Neuronal stem cell (in vitro differentiated cells): ENCODE data around the gene CCS.

Experiments
- DNase-seq: peaks from one replicate; pipeline ENCODE4 v3.0.0-alpha.2; 2013; ENCODE audit warnings: low spot score
- H2AFZ ChIP-seq: one replicate; pipeline ENCODE4 v1.6.1; 2013; ENCODE audit warnings: mild to moderate bottlenecking, low read length, inconsistent platforms
- H2AK5ac ChIP-seq: 2 replicates; pipeline ENCODE4 v1.6.1; 2013; ENCODE audit warnings: low read depth, mild to moderate bottlenecking, inconsistent platforms, low read length, moderate library complexity, mixed read lengths
- H2BK120ac ChIP-seq: 2 replicates; pipeline ENCODE4 v1.6.1; 2013; ENCODE audit warnings: low read depth, mild to moderate bottlenecking, inconsistent platforms, low read length, moderate library complexity, mixed read lengths
- H2BK12ac ChIP-seq: one replicate; pipeline ENCODE4 v1.6.1; 2013; ENCODE audit warnings: low read length, inconsistent platforms
- H2BK15ac ChIP-seq: 2 replicates; pipeline ENCODE4 v1.6.1; 2013; ENCODE audit warnings: mild to moderate bottlenecking, low read length, inconsistent platforms, mixed read lengths
- H2BK5ac ChIP-seq: one replicate; pipeline ENCODE4 v1.6.1; 2013; ENCODE audit warnings: inconsistent platforms, mild to moderate bottlenecking, low read length, moderate library complexity
- H3K14ac ChIP-seq: one replicate; pipeline ENCODE4 v1.6.1; 2013; ENCODE audit warnings: low read length, inconsistent platforms
- H3K18ac ChIP-seq: 2 replicates; pipeline ENCODE4 v1.6.1; 2013; ENCODE audit warnings: low read length, inconsistent platforms
- H3K23ac ChIP-seq: 2 replicates; pipeline ENCODE4 v1.6.1; 2013; ENCODE audit warnings: low read depth, mild to moderate bottlenecking, mixed read lengths, low read length, inconsistent platforms; ENCODE audit not compliant: poor library complexity
- H3K27ac ChIP-seq: replicated peaks from 3 replicates; pipeline ENCODE4 v1.5.1; 2013; ENCODE audit warnings: low read length, inconsistent platforms
- H3K27me3 ChIP-seq, 3 experiments: 2 replicates each; pipeline ENCODE4 v1.6.1; 2013; ENCODE audit warnings: low read length in 3 of 3, mild to moderate bottlenecking in 2 of 3, inconsistent platforms in 1 of 3, low read depth in 1 of 3, mixed read lengths in 1 of 3, moderate library complexity in 1 of 3; ENCODE audit not compliant: control insufficient read depth in 3 of 3, insufficient read depth in 3 of 3
- H3K36me3 ChIP-seq, 2 donors: replicated peaks in 1 of 2; 2 replicates each; pipeline ENCODE4 v1.6.1; 2013; ENCODE audit warnings: low read length in 2 of 2; ENCODE audit not compliant: control insufficient read depth in 2 of 2, insufficient read depth in 2 of 2
- H3K4ac ChIP-seq: 2 replicates; pipeline ENCODE4 v1.6.1; 2013; ENCODE audit warnings: inconsistent platforms, mild to moderate bottlenecking, low read length, moderate library complexity
- H3K4me1 ChIP-seq, 2 donors: 1 replicate in 1 of 2; 2 replicates in 1 of 2; pipeline ENCODE4 v1.6.1; 2013; ENCODE audit warnings: low read length in 2 of 2, low read depth in 1 of 2; ENCODE audit not compliant: control insufficient read depth in 2 of 2, insufficient read depth in 1 of 2
- H3K4me2 ChIP-seq: one replicate; pipeline ENCODE4 v1.6.1; 2013; ENCODE audit warnings: mild to moderate bottlenecking, low read length, inconsistent platforms; ENCODE audit not compliant: insufficient read depth, poor library complexity, severe bottlenecking
- H3K4me3 ChIP-seq, 2 donors: 2 replicates each; pipeline ENCODE4 v1.5.1; 2013; ENCODE audit warnings: low read length in 2 of 2, mild to moderate bottlenecking in 2 of 2, inconsistent platforms in 1 of 2, moderate library complexity in 1 of 2
- H3K79me1 ChIP-seq: one replicate; pipeline ENCODE4 v1.6.1; 2013; ENCODE audit warnings: low read depth, mild to moderate bottlenecking, inconsistent platforms, low read length, moderate library complexity
- H3K9ac ChIP-seq: one replicate; pipeline ENCODE4 v1.6.1; 2013; ENCODE audit warnings: mild to moderate bottlenecking, low read depth, low read length, inconsistent platforms; ENCODE audit not compliant: poor library complexity
- H3K9me3 ChIP-seq, 2 donors: replicated peaks in 1 of 2; 2 replicates each; pipeline versions ENCODE3 to v1.6.1; 2013; ENCODE audit warnings: low read length in 2 of 2, mild to moderate bottlenecking in 2 of 2, inconsistent platforms in 1 of 2, low read depth in 1 of 2, mixed read lengths in 1 of 2, moderate library complexity in 1 of 2; ENCODE audit not compliant: control insufficient read depth in 2 of 2, insufficient read depth in 1 of 2
- H4K8ac ChIP-seq: one replicate; pipeline ENCODE4 v1.6.1; 2013; ENCODE audit warnings: low read depth, mild to moderate bottlenecking, inconsistent platforms, low read length, moderate library complexity
- H4K91ac ChIP-seq: one replicate; pipeline ENCODE4 v1.6.1; 2013; ENCODE audit warnings: low read length, low read depth, mild to moderate bottlenecking, inconsistent platforms; ENCODE audit not compliant: poor library complexity
- whole genome bisulfite sequencing, 2 donors: extraction: QIAGEN DNeasy Blood & Tissue Kit; methylation state at CpG; one replicate each; pipeline ENCODE4 v1.1.7; 2013; ENCODE audit warnings: missing lambda C conversion rate in 2 of 2, mixed read lengths in 1 of 2; ENCODE audit not compliant: insufficient read length in 2 of 2, insufficient replicate concordance in 1 of 2; ENCODE audit errors: extremely low coverage in 2 of 2; 5-methylcytosine and 5-hydroxymethylcytosine counted together

CCS gene

GRCh38 chr11:66617155-66617834, 24.3 kb downstream of the CCS start:
- Histone ChIP-seq H3K79me1 (peaks cover 3% of the 10 kb centered on the region), H3K27me3 (no peaks in the 10 kb centered on the region), H3K36me3 (peaks cover 8 to 48% of the 10 kb centered on the region in 2 donors), H4K8ac (no peak overlapping the region), H2BK5ac (peak overlapping the region; percentile 91), H3K4ac (no peak overlapping the region), H3K4me2 (peak overlapping the region; percentile 71), H3K4me3 (peak overlapping the region; percentile 84 to 95), H2BK15ac (no peak overlapping the region), H3K4me1 (peaks cover 12 to 16% of the 10 kb centered on the region in 2 donors), H3K27ac (no peak overlapping the region), H2AFZ (peak overlapping the region; percentile 85), H2BK12ac (no peak overlapping the region), H3K23ac (peak overlapping the region; percentile 95), H3K18ac (peak overlapping the region; percentile 86), H3K9ac (peak overlapping the region; percentile 97), H3K9me3 (no peaks in the 10 kb centered on the region), H2AK5ac (peak overlapping the region; percentile 42), H4K91ac (no peak overlapping the region), H3K14ac (no peak overlapping the region), H2BK120ac (no peak overlapping the region)
- no peak for DNase-seq
- no CpG with 5 or more reads among the region's 38 CpGs for WGBS, 2 donors

GRCh38 chr11:66619080-66619554, 26.1 kb downstream of the CCS start:
- H2AK5ac ChIP-seq, result no peak overlapping the region
- H3K27me3 ChIP-seq, result no peaks in the 10 kb centered on the region
- no peak overlapping the region for H2BK15ac ChIP-seq
- no peak overlapping the region for H4K8ac ChIP-seq
- no peak overlapping the region for H3K18ac ChIP-seq
- H3K4me2 ChIP-seq, result no peak overlapping the region
- peak overlapping the region in 1 of 2 donors; percentile 84 for H3K4me3 ChIP-seq
- no peak overlapping the region for H2AFZ ChIP-seq
- H3K4me1 ChIP-seq, result peaks cover 12 to 16% of the 10 kb centered on the region in 2 donors
- peaks cover 23 to 66% of the 10 kb centered on the region in 2 donors for H3K36me3 ChIP-seq
- H2BK12ac ChIP-seq, result no peak overlapping the region
- no peaks in the 10 kb centered on the region for H3K9me3 ChIP-seq
- no peak overlapping the region for H2BK120ac ChIP-seq
- no peak overlapping the region for H4K91ac ChIP-seq
- peaks cover 8% of the 10 kb centered on the region for H3K79me1 ChIP-seq
- DNase-seq, result no peak
- no peak overlapping the region for H3K14ac ChIP-seq
- H3K23ac ChIP-seq, result no peak overlapping the region
- no peak overlapping the region for H2BK5ac ChIP-seq
- no peak overlapping the region for H3K27ac ChIP-seq
- no peak overlapping the region for H3K9ac ChIP-seq
- whole genome bisulfite sequencing, 2 donors, result no CpG with 5 or more reads among the region's 4 CpGs
- no peak overlapping the region for H3K4ac ChIP-seq

GRCh38 chr11:66624450-66624849, 31.5 kb downstream of the CCS start:
- H2BK12ac ChIP-seq, result no peak overlapping the region
- H3K4me1 ChIP-seq, result peaks cover 3 to 8% of the 10 kb centered on the region in 2 donors
- DNase-seq, result no peak
- H3K27me3 ChIP-seq, result no peaks in the 10 kb centered on the region
- H3K36me3 ChIP-seq, result peaks cover 64 to 97% of the 10 kb centered on the region in 2 donors
- no peak overlapping the region for H2BK15ac ChIP-seq
- H3K4me3 ChIP-seq, result no peak overlapping the region
- no peak overlapping the region for H3K23ac ChIP-seq
- no peak overlapping the region for H2BK5ac ChIP-seq
- H3K4ac ChIP-seq, result no peak overlapping the region
- no peak overlapping the region for H3K18ac ChIP-seq
- H4K8ac ChIP-seq, result no peak overlapping the region
- no CpG with 5 or more reads among the region's 16 CpGs for WGBS, 2 donors
- H3K4me2 ChIP-seq, result no peak overlapping the region
- H2AFZ ChIP-seq, result no peak overlapping the region
- no peak overlapping the region for H4K91ac ChIP-seq
- H3K9ac ChIP-seq, result no peak overlapping the region
- H3K79me1 ChIP-seq, result peaks cover 29% of the 10 kb centered on the region
- no peak overlapping the region for H2AK5ac ChIP-seq
- H2BK120ac ChIP-seq, result no peak overlapping the region
- no peaks in the 10 kb centered on the region for H3K9me3 ChIP-seq
- no peak overlapping the region for H3K14ac ChIP-seq
- H3K27ac ChIP-seq, result no peak overlapping the region

- Histone ChIP-seq H4K8ac (no peak overlapping the region), H3K27ac (no peak overlapping the region), H3K9me3 (no peaks in the 10 kb centered on the region), H3K4me3 (no peak overlapping the region), H3K9ac (no peak overlapping the region), H3K18ac (no peak overlapping the region), H2BK12ac (no peak overlapping the region), H2BK120ac (no peak overlapping the region), H2AK5ac (no peak overlapping the region), H3K14ac (no peak overlapping the region), H3K27me3 (no peaks in the 10 kb centered on the region), H3K36me3 (peaks cover 71 to 99% of the 10 kb centered on the region in 2 donors), H4K91ac (no peak overlapping the region), H3K4me1 (peaks cover 0 to 6% of the 10 kb centered on the region in 2 donors), H3K79me1 (peaks cover 31% of the 10 kb centered on the region), H2AFZ (no peak overlapping the region), H2BK15ac (no peak overlapping the region), H2BK5ac (no peak overlapping the region), H3K23ac (no peak overlapping the region), H3K4me2 (no peak overlapping the region), H3K4ac (no peak overlapping the region)
- no CpG with 5 or more reads among the region's 26 CpGs for WGBS, 2 donors
- no peak for DNase-seq
Measured at GRCh38 chr11:66625041-66625751, 32.2 kb downstream of the CCS start.
